ENCODE data around the gene OR51A2.

- TF ChIP-seq EZH2 (IDR thresholded peaks at IDR 0.05; ENCODE audit: insufficient read depth, poor library complexity, severe bottlenecking) (no peak), EZH2phosphoT487 (IDR thresholded peaks at IDR 0.05; ENCODE audit: insufficient read depth, low read depth) (no peak)
These were observed 18.8 kb downstream of the OR51A2 start for GRCh38 chr11:4936745-4937144.

Data from GM23248 (cell line).